Activated CD4-positive, alpha-beta T cell treated with anti-CD3 and anti-CD28 coated beads, Interleukin-2, amount 50 U/mL, for 1 hour (primary cell): ENCODE measurements around the gene UQCC3.
"Not testable (repeated sequence)": the region's sequence is repeated elsewhere in the genome, so short reads cannot be mapped to it uniquely, and the experiment has no call there.

Source experiments
- DNase-seq: peaks from one replicate; pipeline ENCODE4 v3.0.0-alpha.2; 2020

Gene UQCC3

GRCh38 chr11:62666259-62666926 lies 5.1 kb upstream of the UQCC3 start:
- DNase-seq: no peak

- no peak for DNase-seq
Measured at GRCh38 chr11:62667460-62667859, 4.0 kb upstream of the UQCC3 start.

GRCh38 chr11:62669420-62670161 lies 1.9 kb upstream of the UQCC3 start:
- no peak for DNase-seq

- no peak for DNase-seq
Measured at GRCh38 chr11:62671236-62671607, 251 bp upstream of the UQCC3 start.

GRCh38 chr11:62673196-62673525 lies 1.7 kb downstream of the UQCC3 start:
- no peak for DNase-seq

- DNase-seq: not testable (repeated sequence)
Measured at GRCh38 chr11:62675415-62675814, 3.9 kb downstream of the UQCC3 start.

GRCh38 chr11:62676698-62677097 lies 5.2 kb downstream of the UQCC3 start:
- no peak for DNase-seq

- DNase-seq: no peak
Measured at GRCh38 chr11:62677156-62677555, 5.7 kb downstream of the UQCC3 start.

- DNase-seq: no peak
Measured at GRCh38 chr11:62677714-62678113, 6.2 kb downstream of the UQCC3 start.

GRCh38 chr11:62678433-62678769 lies 6.9 kb downstream of the UQCC3 start:
- DNase-seq: no peak

GRCh38 chr11:62678770-62679696 lies 7.6 kb downstream of the UQCC3 start, which contains the start of gene UBXN1:
Gene UBXN1, minus strand, starts transcription at chr11:62679073. Its CDS starts 150 bp downstream, at chr11:62678923.
- peak; percentile 75 for DNase-seq

- peak; percentile 26 for DNase-seq
Measured at GRCh38 chr11:62680825-62681240, 9.4 kb downstream of the UQCC3 start.

GRCh38 chr11:62682518-62682917 lies 11.0 kb downstream of the UQCC3 start:
- no peak for DNase-seq

- no peak for DNase-seq
Measured at GRCh38 chr11:62687508-62688396, 16.3 kb downstream of the UQCC3 start.

GRCh38 chr11:62688491-62688890 lies 17.0 kb downstream of the UQCC3 start:
- no peak for DNase-seq

GRCh38 chr11:62689421-62690183 lies 18.1 kb downstream of the UQCC3 start, which contains the start of gene LRRN4CL:
Gene LRRN4CL, minus strand, starts transcription at chr11:62689530. Its CDS starts 1,022 bp downstream, at chr11:62688508.
- no peak for DNase-seq

GRCh38 chr11:62693624-62694023 lies 22.2 kb downstream of the UQCC3 start:
- not testable (repeated sequence) for DNase-seq

GRCh38 chr11:62694455-62695167 lies 23.1 kb downstream of the UQCC3 start:
- peak; percentile 78 for DNase-seq

GRCh38 chr11:62702246-62702645 lies 30.8 kb downstream of the UQCC3 start:
- DNase-seq: no peak

GRCh38 chr11:62703921-62704320 lies 32.4 kb downstream of the UQCC3 start:
- DNase-seq: not testable (repeated sequence)

GRCh38 chr11:62705413-62705812 lies 33.9 kb downstream of the UQCC3 start:
- DNase-seq: no peak
